HepG2 (cell line): Measurements from ENCODE around the gene SMARCA4. TPM values are rescaled to one million over a fixed set of nuclear protein-coding genes. Genes with fewer than 3 reads are reported as not detected.

Experiments
- ARNT2 ChIP-seq: sonication (generic); formaldehyde crosslinking; IDR thresholded peaks from 2 replicates; pipeline ENCODE4 v1.8.0; 2022; ENCODE audit warnings: mild to moderate bottlenecking, low read depth, missing genetic modification reagents, moderate library complexity
- ERF ChIP-seq: IDR thresholded peaks from 2 replicates; pipeline ENCODE4 v1.6.1; 2018; ENCODE audit warnings: missing biosample characterization, missing genetic modification reagents
- FOXJ3 ChIP-seq: sonication (generic); formaldehyde crosslinking; IDR thresholded peaks from 2 replicates; pipeline ENCODE4 v1.4.0; 2020; ENCODE audit warnings: missing genetic modification reagents, mild to moderate bottlenecking, borderline replicate concordance
- HDAC2 ChIP-seq: sonication (generic); formaldehyde crosslinking; IDR thresholded peaks from 2 replicates; pipeline ENCODE4 v1.4.0; 2020; ENCODE audit warnings: missing genetic modification reagents
- HOXA5 ChIP-seq: sonication (generic); formaldehyde crosslinking; IDR thresholded peaks from 2 replicates; pipeline ENCODE4 v1.4.0; 2020; ENCODE audit warnings: missing genetic modification reagents
- KDM6A ChIP-seq: IDR thresholded peaks from 2 replicates; pipeline ENCODE4 v1.6.1; 2016; ENCODE audit warnings: low read depth
- MATR3 ChIP-seq: sonication (generic); formaldehyde crosslinking; IDR thresholded peaks from 2 replicates; pipeline ENCODE4 v1.4.0; 2020; ENCODE audit warnings: missing genetic modification reagents
- MBD4 ChIP-seq: IDR thresholded peaks from 2 replicates; pipeline ENCODE4 v1.6.1; 2012; ENCODE audit warnings: low read length, inconsistent platforms, borderline replicate concordance
- PHB2 ChIP-seq: fragments of 450-650 bp; IDR thresholded peaks from 2 replicates; pipeline ENCODE4 v1.6.1; 2018; ENCODE audit not compliant: partially characterized antibody
- POLR2G ChIP-seq: fragments of 200-400 bp; formaldehyde crosslinking; IDR thresholded peaks from 2 replicates; pipeline ENCODE4 v1.6.1; 2018; ENCODE audit warnings: mild to moderate bottlenecking, low read depth, low read length, moderate library complexity
- SIX4 ChIP-seq: sonication (generic); formaldehyde crosslinking; IDR thresholded peaks from 2 replicates; pipeline ENCODE4 v1.4.0; 2020; ENCODE audit warnings: missing genetic modification reagents
- SNAPC2 ChIP-seq: sonication (generic); formaldehyde crosslinking; IDR thresholded peaks from 2 replicates; pipeline ENCODE4 v1.8.1; 2022; ENCODE audit warnings: mild to moderate bottlenecking, missing genetic modification reagents
- U2AF2 ChIP-seq: fragments of 200-400 bp; formaldehyde crosslinking; IDR thresholded peaks from 2 replicates; pipeline ENCODE4 v1.6.1; 2017; ENCODE audit warnings: low read depth, mild to moderate bottlenecking, low read length
- ZKSCAN5 ChIP-seq: sonication (generic); formaldehyde crosslinking; IDR thresholded peaks from 2 replicates; pipeline ENCODE4 v1.5.1; 2020; ENCODE audit warnings: mild to moderate bottlenecking, missing genetic modification reagents
- ZNF331 ChIP-seq: sonication (generic); formaldehyde crosslinking; IDR thresholded peaks from 2 replicates; pipeline ENCODE4 v1.4.0; 2020; ENCODE audit warnings: missing genetic modification reagents
- ZNF501 ChIP-seq: sonication (generic); formaldehyde crosslinking; IDR thresholded peaks from 2 replicates; pipeline ENCODE4 v1.5.1; 2020; ENCODE audit warnings: mild to moderate bottlenecking, moderate library complexity, missing genetic modification reagents
- ZNF564 ChIP-seq: sonication (generic); formaldehyde crosslinking; IDR thresholded peaks from 2 replicates; pipeline ENCODE4 v1.8.1; 2023; ENCODE audit warnings: mild to moderate bottlenecking, missing genetic modification reagents
- ZNF629 ChIP-seq: sonication (generic); formaldehyde crosslinking; conservative IDR thresholded peaks from 2 replicates; pipeline ENCODE4 v1.5.0; 2020; ENCODE audit warnings: missing genetic modification reagents
- polyA plus RNA-seq, 8 experiments: library from polyadenylated mRNA; depleted of rRNA in 3 of 8; stranded (reverse) in 7 of 8; unstranded in 1 of 8; fragments of >200 nt; fragmentation: Illumina TruSeq in 4 of 8; extraction: Trizol in 4 of 8; gene quantifications; 2 replicates each; pipeline versions ENCODE4 v1.2.1 to v1.2.3, GENCODE V29; 2011 to 2016; ENCODE audit warnings: low read depth in 4 of 8, missing spikeins in 1 of 8, mixed read lengths in 1 of 8; ENCODE audit not compliant: insufficient read depth in 1 of 8
- total RNA-seq, 5 experiments: library from RNA; depleted of rRNA; stranded (reverse); fragments of >200 nt; fragmentation: Illumina TruSeq; extraction: Trizol; gene quantifications; 2 replicates each; pipeline ENCODE4 v1.2.3, GENCODE V29; 2016; ENCODE audit warnings: low read depth in 1 of 5
- TF ChIP-seq, protein P1 (sequence below): sonication (generic); formaldehyde crosslinking; IDR thresholded peaks from 2 replicates; pipeline ENCODE4 v1.8.1; 2023; ENCODE audit warnings: mild to moderate bottlenecking, inconsistent platforms, moderate library complexity, missing genetic modification reagents, borderline replicate concordance
- TF ChIP-seq, protein P2 (sequence below): fragments of 450-650 bp; IDR thresholded peaks from 2 replicates; pipeline ENCODE4 v1.6.1; 2017; ENCODE audit warnings: mild to moderate bottlenecking
- TF ChIP-seq, protein P3 (sequence below): sonication (generic); formaldehyde crosslinking; IDR thresholded peaks from 2 replicates; pipeline ENCODE4 v1.5.1; 2020; ENCODE audit warnings: mild to moderate bottlenecking, missing genetic modification reagents, borderline replicate concordance
- TF ChIP-seq, protein P4 (sequence below): sonication (generic); formaldehyde crosslinking; IDR thresholded peaks from 2 replicates; pipeline ENCODE4 v1.8.1; 2023; ENCODE audit warnings: missing genetic modification reagents, mild to moderate bottlenecking, borderline replicate concordance

The SMARCA4 gene
- total and polyA plus RNA-seq, 2 of the 13 experiments (the other 11 are each of a cell fraction or from before 2014, with no cell fraction given) = 25.4 to 45.9 TPM

DNA sequence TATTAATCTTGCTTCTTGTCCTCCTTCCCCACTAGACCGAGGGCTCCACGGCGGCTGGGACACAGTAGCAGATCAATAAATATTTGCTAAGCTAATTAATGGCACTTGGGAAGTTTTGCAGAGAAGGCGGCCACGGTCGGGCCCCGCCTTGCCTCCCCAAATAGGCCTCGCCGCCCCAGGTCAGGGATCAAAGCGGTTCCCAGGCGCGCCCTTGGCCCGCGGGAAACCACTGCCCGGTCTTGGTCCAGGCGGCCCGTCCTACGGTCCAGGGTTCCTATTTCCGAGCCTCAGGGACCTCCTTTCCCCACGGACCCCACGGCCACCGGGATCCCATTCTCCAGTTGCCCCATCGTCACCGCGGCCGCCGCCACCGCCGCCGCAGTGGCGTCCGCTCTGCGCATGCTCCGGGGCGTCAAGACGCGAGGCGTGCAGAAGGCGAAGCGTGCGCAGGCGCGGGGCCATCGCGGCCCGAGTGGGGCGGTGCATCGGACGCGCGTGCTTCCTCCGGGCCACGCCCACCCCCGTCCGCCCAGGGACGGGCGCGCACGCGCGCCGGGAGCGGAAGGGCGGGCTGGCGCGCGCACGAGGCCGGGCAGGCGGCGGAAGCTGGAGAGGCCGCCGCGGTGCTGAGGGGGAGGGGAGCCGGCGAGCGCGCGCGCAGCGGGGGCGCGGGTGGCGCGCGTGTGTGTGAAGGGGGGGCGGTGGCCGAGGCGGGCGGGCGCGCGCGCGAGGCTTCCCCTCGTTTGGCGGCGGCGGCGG lies at the start of gene SMARCA4 (continued):
- TF ChIP-seq U2AF2 = no peak
- TF ChIP-seq MBD4 = no peak
- peak; percentile 82; the same call in 1 of the 2 replicates for TF ChIP-seq ARNT2 (CRISPR knock-in tag)
- TF ChIP-seq, protein P1, sequence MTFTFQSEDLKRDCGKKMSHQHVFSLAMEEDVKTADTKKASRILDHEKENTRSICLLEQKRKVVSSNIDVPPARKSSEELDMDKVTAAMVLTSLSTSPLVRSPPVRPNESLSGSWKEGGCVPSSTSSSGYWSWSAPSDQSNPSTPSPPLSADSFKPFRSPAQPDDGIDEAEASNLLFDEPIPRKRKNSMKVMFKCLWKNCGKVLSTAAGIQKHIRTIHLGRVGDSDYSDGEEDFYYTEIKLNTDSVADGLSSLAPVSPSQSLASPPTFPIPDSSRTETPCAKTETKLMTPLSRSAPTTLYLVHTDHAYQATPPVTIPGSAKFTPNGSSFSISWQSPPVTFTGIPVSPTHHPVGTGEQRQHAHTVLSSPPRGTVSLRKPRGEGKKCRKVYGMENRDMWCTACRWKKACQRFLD = no peak
- TF ChIP-seq SNAPC2 (CRISPR knock-in tag) = peak; percentile 83
- no peak for TF ChIP-seq ZNF564 (CRISPR knock-in tag)
- TF ChIP-seq HDAC2 (CRISPR knock-in tag) = peak; percentile 50; the same call in 1 of the 2 replicates
- no peak; the same call in 1 of the 2 replicates for TF ChIP-seq SIX4
- no peak for TF ChIP-seq MATR3 (CRISPR knock-in tag)
- no peak for TF ChIP-seq KDM6A
- peak; percentile 64 for TF ChIP-seq ZNF331 (CRISPR knock-in tag)
- TF ChIP-seq, protein P2, sequence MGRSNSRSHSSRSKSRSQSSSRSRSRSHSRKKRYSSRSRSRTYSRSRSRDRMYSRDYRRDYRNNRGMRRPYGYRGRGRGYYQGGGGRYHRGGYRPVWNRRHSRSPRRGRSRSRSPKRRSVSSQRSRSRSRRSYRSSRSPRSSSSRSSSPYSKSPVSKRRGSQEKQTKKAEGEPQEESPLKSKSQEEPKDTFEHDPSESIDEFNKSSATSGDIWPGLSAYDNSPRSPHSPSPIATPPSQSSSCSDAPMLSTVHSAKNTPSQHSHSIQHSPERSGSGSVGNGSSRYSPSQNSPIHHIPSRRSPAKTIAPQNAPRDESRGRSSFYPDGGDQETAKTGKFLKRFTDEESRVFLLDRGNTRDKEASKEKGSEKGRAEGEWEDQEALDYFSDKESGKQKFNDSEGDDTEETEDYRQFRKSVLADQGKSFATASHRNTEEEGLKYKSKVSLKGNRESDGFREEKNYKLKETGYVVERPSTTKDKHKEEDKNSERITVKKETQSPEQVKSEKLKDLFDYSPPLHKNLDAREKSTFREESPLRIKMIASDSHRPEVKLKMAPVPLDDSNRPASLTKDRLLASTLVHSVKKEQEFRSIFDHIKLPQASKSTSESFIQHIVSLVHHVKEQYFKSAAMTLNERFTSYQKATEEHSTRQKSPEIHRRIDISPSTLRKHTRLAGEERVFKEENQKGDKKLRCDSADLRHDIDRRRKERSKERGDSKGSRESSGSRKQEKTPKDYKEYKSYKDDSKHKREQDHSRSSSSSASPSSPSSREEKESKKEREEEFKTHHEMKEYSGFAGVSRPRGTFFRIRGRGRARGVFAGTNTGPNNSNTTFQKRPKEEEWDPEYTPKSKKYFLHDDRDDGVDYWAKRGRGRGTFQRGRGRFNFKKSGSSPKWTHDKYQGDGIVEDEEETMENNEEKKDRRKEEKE = no peak
- no peak for TF ChIP-seq FOXJ3 (CRISPR knock-in tag)
- TF ChIP-seq ERF (CRISPR knock-in tag) = peak; percentile 82
- TF ChIP-seq, protein P3, sequence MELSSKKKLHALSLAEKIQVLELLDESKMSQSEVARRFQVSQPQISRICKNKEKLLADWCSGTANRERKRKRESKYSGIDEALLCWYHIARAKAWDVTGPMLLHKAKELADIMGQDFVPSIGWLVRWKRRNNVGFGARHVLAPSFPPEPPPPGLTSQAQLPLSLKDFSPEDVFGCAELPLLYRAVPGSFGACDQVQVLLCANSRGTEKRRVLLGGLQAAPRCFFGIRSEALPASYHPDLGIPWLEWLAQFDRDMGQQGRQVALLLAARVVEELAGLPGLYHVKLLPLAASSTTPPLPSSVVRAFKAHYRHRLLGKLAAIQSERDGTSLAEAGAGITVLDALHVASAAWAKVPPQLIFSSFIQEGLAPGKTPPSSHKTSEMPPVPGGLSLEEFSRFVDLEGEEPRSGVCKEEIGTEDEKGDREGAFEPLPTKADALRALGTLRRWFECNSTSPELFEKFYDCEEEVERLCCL = no peak
- TF ChIP-seq, protein P4, sequence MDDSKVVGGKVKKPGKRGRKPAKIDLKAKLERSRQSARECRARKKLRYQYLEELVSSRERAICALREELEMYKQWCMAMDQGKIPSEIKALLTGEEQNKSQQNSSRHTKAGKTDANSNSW (CRISPR knock-in tag) = no peak
- no peak; the same call in 1 of the 2 replicates for TF ChIP-seq ZNF629 (CRISPR knock-in tag)
- TF ChIP-seq ZKSCAN5 = no peak
- no peak for TF ChIP-seq HOXA5 (CRISPR knock-in tag)
- peak; percentile 96 for TF ChIP-seq POLR2G
- TF ChIP-seq PHB2 = no peak
- peak; percentile 88; the same call in 1 of the 2 replicates for TF ChIP-seq ZNF501
